Cardiac fibroblast (primary cell): ENCODE results near the gene CAMTA1.
A peak's percentile ranks its signal among the peaks of the same experiment; 100 is the strongest.

Experiments
- DNase-seq, 2 donors: peaks; one replicate each; pipeline versions ENCODE4 v3.0.0 to v3.0.0-alpha.2; 2010; ENCODE audit warnings: low read depth in 2 of 2
- H3K4me3 ChIP-seq, 2 donors: replicated peaks in 1 of 2; 1 replicate in 1 of 2; 2 replicates in 1 of 2; pipeline ENCODE4 v1.5.1; 2011; ENCODE audit warnings: low read depth in 2 of 2, low read length in 2 of 2, mild to moderate bottlenecking in 2 of 2, moderate library complexity in 1 of 2
- CTCF ChIP-seq: IDR thresholded peaks from one replicate; pipeline ENCODE4 v1.5.1; 2011; ENCODE audit warnings: low read depth, mild to moderate bottlenecking, low read length, inconsistent platforms

The CAMTA1 gene

DNA sequence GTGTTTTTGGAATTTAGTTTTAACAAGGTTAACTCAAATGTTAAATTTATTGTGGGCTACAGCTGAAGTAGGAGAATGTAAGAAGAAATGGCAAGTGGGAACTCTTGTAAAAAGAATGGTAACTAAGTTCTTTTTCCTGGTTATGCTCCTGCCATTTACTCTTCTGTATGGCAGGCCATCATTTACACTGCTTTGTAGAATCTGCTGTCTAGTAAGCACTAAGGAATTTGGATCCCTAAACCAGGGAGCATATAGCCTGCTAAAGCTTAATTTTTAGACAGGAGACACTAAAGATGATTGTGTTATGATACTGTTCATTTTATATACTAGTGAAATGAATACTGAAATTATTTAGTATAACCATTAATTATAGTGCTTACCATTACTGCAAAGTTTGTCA, 85.3 kb downstream of the CAMTA1 start:
- no peak overlapping the region for H3K4me3 ChIP-seq
- TF ChIP-seq CTCF: no peak
- DNase-seq: peak; percentile 18 to 40

- no peak overlapping the region for H3K4me3 ChIP-seq
- no peak for TF ChIP-seq CTCF
- no peak for DNase-seq
Measured at GRCh38 chr1:6871300-6871972, 86.2 kb downstream of the CAMTA1 start.

DNA sequence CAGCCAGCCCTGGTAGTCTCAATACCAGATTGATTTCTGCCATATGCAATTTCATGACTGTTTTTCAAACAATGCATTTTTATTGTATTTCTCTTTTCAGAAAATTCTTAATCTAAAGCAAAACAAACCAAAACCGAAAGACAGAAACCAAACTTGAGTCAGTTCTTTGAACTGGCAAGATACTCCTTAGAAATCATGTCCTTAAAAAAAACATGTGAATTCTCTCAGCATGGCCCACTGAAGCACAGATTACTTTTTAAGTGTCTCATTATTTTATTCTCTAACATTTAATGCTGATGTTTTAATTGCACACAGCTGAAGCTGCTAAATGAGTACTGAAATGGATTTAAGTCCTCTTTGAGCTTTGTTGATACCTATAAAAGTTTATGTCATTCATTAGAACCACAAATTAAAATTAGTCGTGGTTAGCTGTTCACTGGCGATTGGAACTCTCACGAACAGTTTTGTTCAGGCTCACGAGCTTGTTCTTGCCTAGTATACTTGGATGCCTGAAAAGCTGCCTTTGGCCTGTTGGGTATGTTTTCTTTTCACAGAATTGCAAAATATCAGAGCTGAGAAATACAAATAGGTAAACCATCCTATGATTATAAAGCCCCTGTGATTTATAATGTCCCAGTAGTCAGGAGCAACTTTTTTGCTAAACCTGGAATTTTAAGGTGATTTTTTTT, 87.5 kb downstream of the CAMTA1 start:
- TF ChIP-seq CTCF: no peak
- DNase-seq: peak in 1 of 2 donors; percentile 40
- no peak overlapping the region for H3K4me3 ChIP-seq

DNA sequence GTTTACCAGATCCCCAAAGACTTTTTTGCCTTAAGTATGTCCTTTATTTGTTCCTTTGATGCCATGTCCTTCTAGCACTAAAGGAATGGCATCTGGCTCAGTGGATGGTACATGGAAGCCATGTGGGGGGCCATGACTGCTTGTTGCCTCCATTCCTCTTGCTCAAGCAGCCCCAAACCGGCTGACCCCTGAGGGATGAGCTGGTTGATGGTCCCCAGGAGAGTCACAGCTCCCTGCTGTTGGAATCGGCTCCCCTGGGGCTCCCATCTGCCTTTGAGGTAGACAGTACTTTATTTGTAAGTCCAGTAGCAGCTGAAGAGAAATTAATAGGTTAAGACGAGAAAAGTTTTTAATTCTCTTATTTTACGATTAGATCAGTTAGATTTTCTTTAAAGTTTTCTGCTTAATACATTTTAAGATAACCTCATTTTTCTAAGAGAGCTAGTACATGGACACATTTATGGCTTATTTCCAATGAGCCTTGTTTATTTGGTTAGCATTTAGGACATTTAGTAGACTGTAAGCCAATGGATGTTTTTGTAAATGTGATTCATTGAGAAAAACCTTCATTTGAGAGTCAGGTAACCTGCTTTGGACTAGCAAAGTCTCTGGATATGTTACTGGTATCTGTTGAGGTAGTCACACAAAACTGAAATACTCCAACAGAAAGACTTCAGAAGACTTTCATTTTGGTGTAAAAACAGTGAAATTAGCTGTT, 88.2 kb downstream of the CAMTA1 start:
- H3K4me3 ChIP-seq: no peak overlapping the region
- TF ChIP-seq CTCF: no peak
- peak in 1 of 2 donors; percentile 53 for DNase-seq

DNA sequence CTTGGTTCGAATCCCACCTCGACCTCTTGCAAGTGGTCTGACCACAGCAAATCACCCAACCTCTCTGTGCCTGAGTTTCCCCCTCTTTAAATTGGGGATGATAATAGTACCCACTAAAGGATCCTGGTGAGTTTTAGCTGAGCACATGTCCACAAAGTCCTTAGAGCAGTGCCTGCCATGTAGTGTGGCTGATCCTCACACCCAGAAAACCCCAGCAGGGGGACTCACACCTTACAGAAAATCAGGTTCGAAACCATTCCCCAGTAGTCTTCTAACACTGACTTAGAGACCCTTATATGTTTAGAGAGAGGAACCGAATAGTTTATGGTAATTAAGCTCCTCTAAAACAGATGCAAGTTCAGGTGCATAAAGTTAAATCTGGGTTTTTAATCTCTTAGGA, 89.0 kb downstream of the CAMTA1 start:
- no peak for DNase-seq
- TF ChIP-seq CTCF: no peak
- H3K4me3 ChIP-seq: no peak overlapping the region

GRCh38 chr1:6880951-6881690, 95.9 kb downstream of the CAMTA1 start:
- TF ChIP-seq CTCF: no peak
- H3K4me3 ChIP-seq: no peak overlapping the region
- DNase-seq: no peak
